Gastrocnemius medialis (tissue), 4 donors: ENCODE results near the gene FRMD3. TPM values are rescaled to one million over a fixed set of nuclear protein-coding genes. Genes with fewer than 3 reads are reported as not detected.

Experiments
- ATAC-seq, 2 donors: fragments of 150-250 bp; one replicate each; pipeline ENCODE4 v1.9.1; 2016
- DNase-seq, 2 donors: peaks; one replicate each; pipeline ENCODE4 v3.0.0-alpha.2; 2019
- H3K27ac ChIP-seq, 4 donors: fragments of 200-600 bp; sonication (generic); 1 replicate in 1 of 4; 2 replicates in 3 of 4; pipeline ENCODE4 v1.5.1; 2016 to 2018; ENCODE audit warnings: mild to moderate bottlenecking in 2 of 4, moderate library complexity in 1 of 4
- H3K27me3 ChIP-seq, 3 donors: fragments of 200-600 bp; sonication (generic) in 2 of 3; 1 replicate in 1 of 3; 2 replicates in 2 of 3; pipeline versions ENCODE4 v1.5.1 to v1.6.0; 2016 to 2019; ENCODE audit warnings: mild to moderate bottlenecking in 1 of 3, moderate library complexity in 1 of 3
- H3K36me3 ChIP-seq, 2 donors: fragments of 200-600 bp; sonication (generic) in 1 of 2; one replicate each; pipeline ENCODE4 v1.5.1; 2017 to 2018
- H3K4me1 ChIP-seq, 2 donors: fragments of 200-600 bp; sonication (generic) in 1 of 2; one replicate each; pipeline ENCODE4 v1.5.1; 2016 to 2017; ENCODE audit warnings: mild to moderate bottlenecking in 2 of 2
- H3K4me3 ChIP-seq, 4 donors: fragments of 200-600 bp; sonication (generic) in 3 of 4; 1 replicate in 1 of 4; 2 replicates in 3 of 4; pipeline ENCODE4 v1.5.1; 2016 to 2019; ENCODE audit warnings: mild to moderate bottlenecking in 2 of 4
- H3K9me3 ChIP-seq, 3 donors: fragments of 200-600 bp; sonication (generic) in 2 of 3; 1 replicate in 1 of 3; 2 replicates in 2 of 3; pipeline ENCODE4 v1.5.1; 2016 to 2019
- CTCF ChIP-seq, 5 experiments: fragments of 450-650 bp in 3 of 5; fragments of 200-600 bp in 2 of 5; sonication (generic) in 2 of 5; IDR thresholded peaks in 4 of 5; conservative IDR thresholded peaks in 1 of 5; 1 replicate in 4 of 5; 2 replicates in 1 of 5; pipeline ENCODE4 v1.5.1; 2016 to 2019; ENCODE audit warnings: antibody characterized with exemption in 5 of 5, mild to moderate bottlenecking in 3 of 5, moderate library complexity in 3 of 5
- POLR2A ChIP-seq, 2 donors: fragments of 450-650 bp; IDR thresholded peaks; one replicate each; pipeline ENCODE4 v1.6.1; 2017; ENCODE audit warnings: antibody characterized with exemption in 2 of 2, mild to moderate bottlenecking in 2 of 2, moderate library complexity in 2 of 2
- in situ Hi-C, 4 donors: fragments of 200-750 bp; cut with MboI; loops; one replicate each; pipeline versions ENCODE4 v1.15.0 to v1.8.0; 2017; ENCODE audit warnings: low sequenced_read_pairs in 4 of 4
- intact Hi-C: fragments of 100-400 bp; cut with DNase I; formaldehyde crosslinking; loops from one replicate; pipeline ENCODE4 v1.15.1; 2023; ENCODE audit warnings: low total_unique reads
- total RNA-seq, 4 donors: library from RNA; depleted of rRNA; stranded (reverse); fragments of >200 nt; gene quantifications; one replicate each; pipeline versions ENCODE4 v1.1.0 to v1.2.3, GENCODE V29; 2016

The FRMD3 gene
- total RNA-seq, 4 donors from 2014 or later = 62.3 to 120 (median 94.6) TPM

GRCh38 chr9:83199240-83199639 lies 339.0 kb downstream of the FRMD3 start:
- Histone ChIP-seq H3K9me3 (no peaks in the 10 kb centered on the region), H3K4me1 (no peaks in the 10 kb centered on the region), H3K36me3 (no peaks in the 10 kb centered on the region), H3K27me3 (peaks cover 0 to 3% (median 0%) of the 10 kb centered on the region in 3 donors), H3K4me3 (no peak overlapping the region), H3K27ac (no peak overlapping the region)
- intact Hi-C loops (loop anchor here (2.0 kb wide), 1 partner anchor 346 kb away; no protein-coding TSS in a partner anchor), in situ Hi-C loops (no loop called here)
- TF ChIP-seq POLR2A (IDR thresholded peaks at IDR 0.05) = no peak
- TF ChIP-seq CTCF (IDR thresholded peaks at IDR 0.05 in 4 of 5, conservative IDR thresholded peaks at IDR 0.05 in 1 of 5) = peak; percentile 35 to 69 (median 60)
- ATAC-seq = peak; percentile 89 to 90
- peak in 1 of 2 donors; percentile 21 for DNase-seq

GRCh38 chr9:83198371-83198770 lies 339.8 kb downstream of the FRMD3 start:
- Histone ChIP-seq H3K27me3 (peaks cover 0 to 5% (median 4%) of the 10 kb centered on the region in 3 donors), H3K4me3 (no peak overlapping the region), H3K27ac (no peak overlapping the region), H3K9me3 (no peaks in the 10 kb centered on the region), H3K4me1 (no peaks in the 10 kb centered on the region), H3K36me3 (no peaks in the 10 kb centered on the region)
- in situ Hi-C loops = no loop called here
- DNase-seq = no peak
- ATAC-seq = no peak
- intact Hi-C loops = loop anchor here (2.0 kb wide), 1 partner anchor 346 kb away; no protein-coding TSS in a partner anchor
- no peak for TF ChIP-seq CTCF (IDR thresholded peaks at IDR 0.05 in 4 of 5, conservative IDR thresholded peaks at IDR 0.05 in 1 of 5)
- TF ChIP-seq POLR2A (IDR thresholded peaks at IDR 0.05) = no peak

GRCh38 chr9:83197591-83197990 lies 340.6 kb downstream of the FRMD3 start:
- H3K27me3 ChIP-seq = peaks cover 0 to 10% (median 4%) of the 10 kb centered on the region in 3 donors
- in situ Hi-C loops = no loop called here
- H3K4me1 ChIP-seq = no peaks in the 10 kb centered on the region
- TF ChIP-seq POLR2A (IDR thresholded peaks at IDR 0.05) = no peak
- no peak for TF ChIP-seq CTCF (IDR thresholded peaks at IDR 0.05 in 4 of 5, conservative IDR thresholded peaks at IDR 0.05 in 1 of 5)
- H3K9me3 ChIP-seq = no peaks in the 10 kb centered on the region
- intact Hi-C loops = no loop called here
- DNase-seq (no peak), ATAC-seq (no peak)
- H3K4me3 ChIP-seq = no peak overlapping the region
- H3K36me3 ChIP-seq = no peaks in the 10 kb centered on the region
- no peak overlapping the region for H3K27ac ChIP-seq

- Histone ChIP-seq H3K36me3 (no peaks in the 10 kb centered on the region), H3K27me3 (peaks cover 0 to 10% (median 4%) of the 10 kb centered on the region in 3 donors), H3K4me1 (no peaks in the 10 kb centered on the region), H3K27ac (no peak overlapping the region), H3K4me3 (no peak overlapping the region), H3K9me3 (no peaks in the 10 kb centered on the region)
- TF ChIP-seq POLR2A (IDR thresholded peaks at IDR 0.05) (no peak), CTCF (IDR thresholded peaks at IDR 0.05 in 4 of 5, conservative IDR thresholded peaks at IDR 0.05 in 1 of 5) (no peak)
- ATAC-seq (no peak), DNase-seq (no peak)
- intact Hi-C loops (no loop called here), in situ Hi-C loops (no loop called here)
Measured at GRCh38 chr9:83196946-83197345, 341.3 kb downstream of the FRMD3 start.

Other genes with a start within 250 kb of the FRMD3 start
- 1 to 10 TPM in 2 of 4 donors, under 1 TPM in 1, not detected in 1; 0.60 to 2.9 (median 2.5) TPM for gene IDNK, start 84.7 kb upstream of the FRMD3 start, total RNA-seq
- 100 to 1,000 TPM; 202 to 266 (median 231) TPM for gene UBQLN1, start 169.6 kb upstream of the FRMD3 start, total RNA-seq